Caco-2 (cell line): ENCODE results near the gene UBXN2A. TPM values are rescaled to one million over a fixed set of nuclear protein-coding genes. Genes with fewer than 3 reads are reported as not detected.

Source experiments
- BruUV-seq: library from RNA; stranded (reverse); fragments of 400-500 nt; replicated peaks from 2 replicates; lab custom pipeline; 2021; lab: Mats Ljungman, UMichigan
- CTCF ChIA-PET: fragments of 300-600 bp; sonication (Branson Sonifier 250); formaldehyde crosslinking; loops from one replicate; lab custom pipeline; 2022; ENCODE audit warnings: antibody characterized with exemption; lab: Charles Lee
- POLR2A ChIA-PET: fragments of 300-600 bp; sonication (Branson Sonifier 250); formaldehyde crosslinking; loops from one replicate; lab custom pipeline; 2022; ENCODE audit warnings: antibody characterized with exemption; lab: Charles Lee
- DNase-seq, 2 experiments: peaks; one replicate each; pipeline versions ENCODE4 v3.0.0 to v3.0.0-alpha.2; 2020 to 2022
- H3K27me3 ChIP-seq: replicated peaks from 2 replicates; pipeline ENCODE4 v1.6.0; 2011; ENCODE audit warnings: low read length; ENCODE audit not compliant: control insufficient read depth, insufficient read depth
- H3K36me3 ChIP-seq: 2 replicates; pipeline ENCODE4 v1.5.1; 2011; ENCODE audit warnings: low read length; ENCODE audit not compliant: control insufficient read depth, insufficient read depth
- H3K4me1 ChIP-seq: fragments of 250-450 bp; sonication (Bioruptor Pico); 2 replicates; pipeline ENCODE4 v1.5.1; 2020; ENCODE audit warnings: mild to moderate bottlenecking
- H3K4me3 ChIP-seq: 2 replicates; pipeline ENCODE4 v1.5.1; 2011; ENCODE audit warnings: low read depth, mild to moderate bottlenecking, control low read depth, low read length
- H3K9me3 ChIP-seq: fragments of 250-450 bp; sonication (Bioruptor Pico); 2 replicates; pipeline ENCODE4 v1.5.1; 2020; ENCODE audit warnings: mild to moderate bottlenecking, moderate library complexity
- H3K27ac Mint-ChIP-seq: one replicate; pipeline ENCODE4 v1.8.0; 2022; ENCODE audit warnings: mixed read lengths; ENCODE audit not compliant: unreplicated experiment
- H3K27me3 Mint-ChIP-seq: one replicate; pipeline ENCODE4 v1.8.0; 2022; ENCODE audit warnings: mixed read lengths; ENCODE audit not compliant: insufficient read depth, unreplicated experiment
- H3K36me3 Mint-ChIP-seq: one replicate; pipeline ENCODE4 v1.8.0; 2022; ENCODE audit warnings: mild to moderate bottlenecking, mixed read lengths; ENCODE audit not compliant: insufficient read depth, unreplicated experiment
- H3K4me1 Mint-ChIP-seq: one replicate; pipeline ENCODE4 v1.8.0; 2022; ENCODE audit warnings: low read depth, mixed read lengths; ENCODE audit not compliant: unreplicated experiment
- H3K4me3 Mint-ChIP-seq: one replicate; pipeline ENCODE4 v1.8.0; 2022; ENCODE audit warnings: mild to moderate bottlenecking, moderate library complexity, mixed read lengths; ENCODE audit not compliant: unreplicated experiment
- H3K9me3 Mint-ChIP-seq: one replicate; pipeline ENCODE4 v1.8.0; 2022; ENCODE audit warnings: mixed read lengths; ENCODE audit not compliant: unreplicated experiment
- intact Hi-C: fragments of 100-400 bp; cut with micrococcal nuclease; formaldehyde crosslinking; loops from one replicate; pipeline ENCODE4 v1.10.0; 2022; ENCODE audit not compliant: unreplicated experiment
- total RNA-seq: library from RNA; stranded (reverse); gene quantifications from 2 replicates; pipeline ENCODE4 v1.2.3, GENCODE V29; 2022
- TF ChIP-seq, protein P1 (sequence below), 2 experiments: fragments of 200-600 bp in 1 of 2; IDR thresholded peaks; 1 replicate in 1 of 2; 2 replicates in 1 of 2; pipeline versions ENCODE4 v1.5.1 to v1.8.0; 2011 to 2022; ENCODE audit warnings: antibody characterized with exemption in 1 of 2, control low read depth in 1 of 2, inconsistent platforms in 1 of 2, low read depth in 1 of 2, low read length in 1 of 2, mild to moderate bottlenecking in 1 of 2, moderate library complexity in 1 of 2; ENCODE audit not compliant: insufficient read depth in 1 of 2, severe bottlenecking in 1 of 2, unreplicated experiment in 1 of 2

Gene UBXN2A
- total RNA-seq, 1 experiment from 2014 or later, result 22.0 TPM

DNA sequence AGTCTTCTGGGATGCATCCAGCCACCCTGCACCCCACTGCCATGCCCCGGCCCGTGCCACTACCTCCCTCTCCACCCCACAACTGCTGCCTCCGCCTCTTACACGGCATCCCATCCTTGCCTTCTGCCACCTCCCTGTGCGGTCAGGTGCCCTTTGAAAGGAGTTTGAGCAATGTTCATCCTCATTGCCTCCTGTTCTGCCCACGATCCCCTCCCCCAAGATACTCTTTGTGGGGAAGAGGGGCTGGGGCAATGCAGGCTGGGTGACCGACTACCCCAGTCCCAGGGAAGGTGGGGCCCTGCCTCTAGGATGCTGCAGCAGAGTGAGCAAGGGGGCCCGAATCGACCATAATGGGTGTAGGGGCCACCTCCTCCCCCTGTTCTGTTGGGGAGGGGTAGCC is 78.0 kb downstream of the UBXN2A start:
- no peaks in the 10 kb centered on the region for H3K27me3 Mint-ChIP-seq
- CTCF ChIA-PET, result no interaction called here
- intact Hi-C loops, result no loop called here
- H3K36me3 Mint-ChIP-seq, result peaks cover 7% of the 10 kb centered on the region
- peaks cover 22% of the 10 kb centered on the region for H3K4me1 ChIP-seq
- H3K4me3 Mint-ChIP-seq, result no peak overlapping the region
- DNase-seq, result no peak
- H3K27me3 ChIP-seq, result no peaks in the 10 kb centered on the region
- H3K36me3 ChIP-seq, result peaks cover 2% of the 10 kb centered on the region; the same call in 1 of the 2 replicates
- POLR2A ChIA-PET, result no interaction called here
- no peaks in the 10 kb centered on the region for H3K9me3 Mint-ChIP-seq
- BruUV-seq, result no TSS peak
- no peak overlapping the region for H3K27ac Mint-ChIP-seq
- H3K9me3 ChIP-seq, result no peaks in the 10 kb centered on the region
- H3K4me3 ChIP-seq, result no peak overlapping the region
- H3K4me1 Mint-ChIP-seq, result peaks cover 16% of the 10 kb centered on the region
- TF ChIP-seq, protein P1, sequence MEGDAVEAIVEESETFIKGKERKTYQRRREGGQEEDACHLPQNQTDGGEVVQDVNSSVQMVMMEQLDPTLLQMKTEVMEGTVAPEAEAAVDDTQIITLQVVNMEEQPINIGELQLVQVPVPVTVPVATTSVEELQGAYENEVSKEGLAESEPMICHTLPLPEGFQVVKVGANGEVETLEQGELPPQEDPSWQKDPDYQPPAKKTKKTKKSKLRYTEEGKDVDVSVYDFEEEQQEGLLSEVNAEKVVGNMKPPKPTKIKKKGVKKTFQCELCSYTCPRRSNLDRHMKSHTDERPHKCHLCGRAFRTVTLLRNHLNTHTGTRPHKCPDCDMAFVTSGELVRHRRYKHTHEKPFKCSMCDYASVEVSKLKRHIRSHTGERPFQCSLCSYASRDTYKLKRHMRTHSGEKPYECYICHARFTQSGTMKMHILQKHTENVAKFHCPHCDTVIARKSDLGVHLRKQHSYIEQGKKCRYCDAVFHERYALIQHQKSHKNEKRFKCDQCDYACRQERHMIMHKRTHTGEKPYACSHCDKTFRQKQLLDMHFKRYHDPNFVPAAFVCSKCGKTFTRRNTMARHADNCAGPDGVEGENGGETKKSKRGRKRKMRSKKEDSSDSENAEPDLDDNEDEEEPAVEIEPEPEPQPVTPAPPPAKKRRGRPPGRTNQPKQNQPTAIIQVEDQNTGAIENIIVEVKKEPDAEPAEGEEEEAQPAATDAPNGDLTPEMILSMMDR (IDR thresholded peaks at IDR 0.05; ENCODE audit: insufficient read depth in 1 of 2, low read depth in 1 of 2, low read length in 1 of 2, severe bottlenecking in 1 of 2, unreplicated experiment in 1 of 2), result no peak

DNA sequence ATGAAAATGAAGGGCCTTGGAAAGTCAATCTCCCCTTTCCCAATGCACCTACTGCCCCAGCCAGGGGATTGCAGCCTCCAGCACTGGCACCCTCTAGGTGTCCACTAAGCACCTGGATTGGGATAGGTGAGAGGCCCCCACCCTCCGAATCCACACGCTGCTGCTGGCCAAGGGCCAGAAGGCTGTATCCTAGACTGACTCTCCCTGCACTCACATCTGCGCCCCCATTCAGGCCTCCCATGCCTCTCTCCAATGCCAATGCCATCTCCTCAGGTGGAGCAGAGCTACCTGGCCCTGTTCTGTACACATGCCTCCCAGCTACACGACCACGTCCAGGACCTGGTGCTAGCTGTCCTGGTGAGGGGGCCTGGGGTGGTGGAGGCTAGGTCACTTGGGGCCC is 79.5 kb downstream of the UBXN2A start:
- H3K27me3 Mint-ChIP-seq, result no peaks in the 10 kb centered on the region
- H3K27ac Mint-ChIP-seq, result no peak overlapping the region
- H3K4me1 ChIP-seq, result peaks cover 22% of the 10 kb centered on the region
- H3K4me1 Mint-ChIP-seq, result peaks cover 11% of the 10 kb centered on the region
- TF ChIP-seq, protein P1 (IDR thresholded peaks at IDR 0.05; ENCODE audit: insufficient read depth in 1 of 2, low read depth in 1 of 2, low read length in 1 of 2, severe bottlenecking in 1 of 2, unreplicated experiment in 1 of 2), result no peak
- no peaks in the 10 kb centered on the region for H3K9me3 Mint-ChIP-seq
- ChIA-PET CTCF (no interaction called here), POLR2A (no interaction called here)
- DNase-seq, result no peak
- peaks cover 7% of the 10 kb centered on the region for H3K36me3 Mint-ChIP-seq
- H3K36me3 ChIP-seq, result peaks cover 2% of the 10 kb centered on the region; the same call in 1 of the 2 replicates
- no peaks in the 10 kb centered on the region for H3K27me3 ChIP-seq
- H3K4me3 Mint-ChIP-seq, result no peak overlapping the region
- no TSS peak for BruUV-seq
- no peak overlapping the region for H3K4me3 ChIP-seq
- H3K9me3 ChIP-seq, result no peaks in the 10 kb centered on the region
- intact Hi-C loops, result no loop called here

DNA sequence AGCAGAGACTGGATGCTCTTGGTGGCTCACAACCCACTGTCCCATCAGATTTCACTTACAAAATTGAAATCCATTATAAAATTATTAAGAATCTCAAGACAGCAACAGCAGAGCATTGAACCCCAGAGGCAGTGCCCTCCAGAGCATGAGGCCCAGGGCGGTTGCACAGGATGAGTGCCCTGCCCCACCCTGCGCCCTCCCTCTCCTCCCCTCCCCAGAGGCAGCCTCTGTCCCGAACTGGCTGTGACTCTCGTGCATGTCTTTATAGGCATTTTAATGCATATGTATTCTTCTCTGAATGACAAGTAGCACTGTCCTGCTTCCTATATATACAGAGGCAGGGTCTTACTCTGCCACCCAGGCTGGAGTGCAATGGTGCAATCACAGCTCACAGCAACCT is 80.0 kb downstream of the UBXN2A start:
- peaks cover 16% of the 10 kb centered on the region for H3K4me1 ChIP-seq
- H3K4me1 Mint-ChIP-seq, result peaks cover 9% of the 10 kb centered on the region
- H3K4me3 ChIP-seq, result no peak overlapping the region
- BruUV-seq, result no TSS peak
- H3K27me3 Mint-ChIP-seq, result no peaks in the 10 kb centered on the region
- H3K4me3 Mint-ChIP-seq, result no peak overlapping the region
- H3K9me3 Mint-ChIP-seq, result no peaks in the 10 kb centered on the region
- intact Hi-C loops, result no loop called here
- H3K9me3 ChIP-seq, result no peaks in the 10 kb centered on the region
- peaks cover 7% of the 10 kb centered on the region for H3K36me3 Mint-ChIP-seq
- TF ChIP-seq, protein P1 (IDR thresholded peaks at IDR 0.05; ENCODE audit: insufficient read depth in 1 of 2, low read depth in 1 of 2, low read length in 1 of 2, severe bottlenecking in 1 of 2, unreplicated experiment in 1 of 2), result no peak
- DNase-seq, result no peak
- ChIA-PET CTCF (interaction anchor here (0.6 kb wide), 1 partner anchor 156 kb away, joined by 3 read pairs; no protein-coding TSS in a partner anchor), POLR2A (no interaction called here)
- H3K27ac Mint-ChIP-seq, result no peak overlapping the region
- no peaks in the 10 kb centered on the region for H3K27me3 ChIP-seq
- peaks cover 2% of the 10 kb centered on the region; the same call in 1 of the 2 replicates for H3K36me3 ChIP-seq
